Cerebellar nuclear complex (tissue), 1 donor: ENCODE data around the gene PAQR7.
"Not testable (repeated sequence)": the region's sequence is repeated elsewhere in the genome, so short reads cannot be mapped to it uniquely, and the experiment has no call there.

ENCODE experiments used
- DNase-seq, 2 experiments: peaks; one replicate each; lab custom pipeline; 2025; lab: John Stamatoyannopoulos, UW

PAQR7 gene

DNA sequence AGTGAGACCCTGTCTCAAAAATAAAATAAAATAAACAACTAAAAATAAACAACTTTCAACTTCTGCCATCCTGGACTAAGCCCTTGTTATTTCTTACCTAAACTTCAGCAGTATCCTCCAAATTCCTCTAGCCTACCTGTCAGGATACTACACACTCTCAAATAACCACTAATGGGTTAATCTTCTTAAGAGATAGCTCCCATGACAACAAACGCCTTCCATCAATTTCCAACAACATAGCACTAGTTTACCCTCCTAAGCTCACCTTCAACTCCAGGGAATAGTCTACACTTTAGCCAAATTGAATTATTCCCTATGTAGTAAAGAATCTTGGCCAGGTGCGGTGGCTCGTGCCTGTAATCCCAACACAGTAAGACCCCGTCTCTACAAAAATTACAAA lies 27.6 kb downstream of the PAQR7 start:
- DNase-seq, result no peak

DNA sequence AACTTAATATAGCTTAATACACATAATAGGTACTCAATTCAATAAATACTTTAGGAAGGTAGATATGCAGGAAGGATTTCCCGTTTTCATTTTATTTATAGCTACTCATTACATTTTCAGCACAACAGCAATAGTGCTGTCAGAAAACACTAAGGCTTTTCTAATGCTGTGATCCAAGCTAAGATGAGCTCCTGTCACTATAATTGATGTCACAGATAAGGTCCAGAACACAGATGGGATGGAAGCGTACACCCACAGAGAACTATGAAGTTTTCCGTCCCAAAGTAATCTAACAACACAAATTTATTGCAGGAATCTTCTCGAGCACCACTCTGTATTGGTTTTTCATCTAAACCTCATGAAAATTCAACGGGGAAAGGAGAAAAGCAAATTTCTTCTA lies 29.8 kb downstream of the PAQR7 start:
- DNase-seq, result no peak

DNA sequence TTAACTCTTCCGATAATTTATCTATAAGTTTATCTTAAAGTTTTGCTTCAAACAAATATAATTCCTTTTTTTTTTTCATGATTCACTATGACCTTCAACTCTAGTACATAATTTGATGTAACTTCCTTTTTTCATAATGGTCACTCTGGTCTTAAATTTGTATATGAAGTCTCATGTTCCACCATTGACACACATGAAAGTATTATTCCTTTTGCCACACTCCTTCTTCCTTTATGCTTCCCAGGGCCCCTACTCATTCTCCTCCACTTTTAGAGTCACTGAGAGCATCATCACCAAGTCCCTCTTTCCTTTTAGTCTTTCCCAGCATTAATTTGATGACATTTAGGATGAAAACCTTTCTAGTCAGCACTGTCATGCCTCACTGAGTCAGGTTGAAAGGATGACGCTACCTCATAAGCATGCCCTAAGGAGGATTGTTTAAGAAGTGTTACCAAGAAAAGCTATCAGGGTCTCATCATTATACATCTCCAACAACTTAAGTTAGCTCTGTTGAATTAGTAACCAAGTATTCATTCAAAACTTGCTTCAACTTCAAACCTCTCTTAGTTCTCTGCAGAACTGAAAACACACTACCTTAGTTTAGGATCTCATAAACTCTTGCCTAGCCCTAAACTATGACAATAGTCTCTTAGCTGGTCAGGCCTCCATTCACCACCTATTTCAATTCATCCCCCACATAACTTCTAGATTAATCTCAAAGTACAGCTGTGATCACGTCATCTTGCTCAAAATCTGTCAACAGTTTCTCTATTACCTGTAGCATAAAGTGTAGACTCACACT lies 30.8 kb downstream of the PAQR7 start:
- DNase-seq, result no peak

DNA sequence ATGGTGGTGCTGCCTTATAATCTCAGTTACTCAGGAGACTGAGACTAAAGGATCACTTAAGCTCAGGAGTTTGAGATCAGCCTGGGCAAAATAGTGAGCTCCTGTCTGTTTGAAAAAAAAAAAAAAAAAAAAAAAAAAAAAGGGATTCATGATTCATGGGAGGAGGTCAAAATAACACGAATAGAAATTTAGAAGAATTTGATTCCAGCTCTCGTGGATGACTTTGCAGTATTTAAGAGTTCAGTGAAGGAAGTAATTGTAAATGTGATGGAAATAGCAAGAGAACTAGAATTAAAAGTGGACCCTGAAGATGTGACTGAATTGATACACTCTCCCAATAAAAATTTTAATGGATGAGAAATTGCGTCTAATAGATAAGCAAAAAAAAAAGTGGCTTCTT lies 32.0 kb downstream of the PAQR7 start:
- no peak for DNase-seq

DNA sequence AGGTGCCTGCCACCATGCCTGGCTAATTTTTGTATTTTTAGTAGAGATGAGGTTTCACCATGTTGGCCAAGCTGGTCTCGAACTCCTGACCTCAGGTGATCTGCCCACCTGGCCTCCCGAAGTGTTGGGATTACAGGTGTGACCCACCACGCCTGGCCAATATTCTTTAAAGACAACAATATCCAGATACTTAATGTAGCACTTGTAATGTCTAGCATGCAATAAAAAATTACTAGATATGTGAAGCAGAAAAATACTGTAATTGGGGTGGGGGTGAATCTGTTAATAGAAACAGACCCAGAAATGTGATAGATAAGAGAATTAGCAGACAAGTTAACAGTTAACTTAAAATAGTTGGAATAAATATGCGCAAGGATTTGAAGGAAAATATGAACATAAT lies 35.7 kb downstream of the PAQR7 start:
- not testable (repeated sequence) for DNase-seq

DNA sequence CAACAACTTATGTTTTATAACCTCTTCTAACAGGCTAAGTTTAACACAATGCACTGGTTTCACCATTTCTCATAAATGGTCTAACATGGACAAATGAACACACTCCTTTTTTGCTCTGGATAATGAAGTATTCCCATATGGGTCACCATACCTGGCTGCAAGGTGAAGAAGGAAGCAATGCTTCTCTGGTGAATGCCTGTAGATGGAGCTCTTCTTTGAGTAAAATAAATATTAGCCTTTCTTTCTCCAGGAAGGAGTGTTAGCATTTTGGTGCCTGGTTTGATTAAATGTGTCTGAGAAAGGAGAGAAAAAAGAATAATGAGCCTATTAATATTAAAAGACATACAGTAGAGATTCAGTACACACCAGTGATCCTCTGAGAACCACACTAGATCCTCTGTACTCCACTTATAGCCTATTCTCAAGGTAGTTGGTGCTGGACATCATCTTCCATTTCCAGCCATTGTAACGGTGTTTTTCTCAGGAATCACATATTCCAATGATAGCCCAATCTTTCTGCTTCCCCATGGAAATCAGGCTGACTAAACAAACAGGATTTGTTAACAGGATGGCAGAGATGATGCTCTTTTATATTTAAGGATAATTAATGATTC lies 38.1 kb downstream of the PAQR7 start:
- DNase-seq, result no peak

DNA sequence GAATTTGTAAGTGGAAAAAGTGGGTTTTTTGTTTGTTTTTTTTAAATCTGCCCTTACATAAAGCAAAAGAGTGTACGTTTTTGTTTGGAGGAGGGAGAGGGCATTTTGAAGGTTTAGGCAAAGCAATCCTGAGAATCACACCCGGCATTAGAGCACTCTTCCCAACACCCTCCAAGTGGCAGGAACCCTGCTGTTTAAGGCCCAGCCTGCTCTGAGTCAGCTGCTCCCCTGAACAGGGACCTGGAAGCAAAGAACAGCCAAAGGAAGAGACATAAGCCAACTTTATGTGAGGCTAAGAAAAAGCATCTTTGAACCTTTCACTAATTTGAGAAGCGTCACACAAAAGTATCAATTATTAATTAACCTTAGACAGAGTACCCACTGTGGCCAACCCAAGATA lies 38.8 kb downstream of the PAQR7 start:
- no peak for DNase-seq

DNA sequence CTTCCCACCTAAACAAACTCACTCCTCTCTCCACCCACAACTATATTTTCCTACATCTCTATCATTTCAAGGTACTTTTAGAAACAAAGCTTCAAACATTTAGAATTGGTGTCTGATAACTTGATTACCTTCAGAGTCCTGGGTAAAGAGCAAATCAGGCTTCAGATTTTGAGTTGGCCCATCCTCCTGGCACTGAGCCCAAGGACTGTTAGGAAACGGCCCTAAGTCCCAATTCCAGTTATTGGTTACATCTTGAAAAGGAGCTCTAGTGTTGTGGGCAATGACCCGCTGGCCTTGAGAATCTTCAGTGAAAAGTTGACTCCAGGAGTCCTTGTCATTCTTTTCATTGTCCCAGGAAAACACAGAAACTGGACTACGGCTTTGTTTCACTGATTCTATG lies 40.6 kb downstream of the PAQR7 start:
- no peak for DNase-seq

DNA sequence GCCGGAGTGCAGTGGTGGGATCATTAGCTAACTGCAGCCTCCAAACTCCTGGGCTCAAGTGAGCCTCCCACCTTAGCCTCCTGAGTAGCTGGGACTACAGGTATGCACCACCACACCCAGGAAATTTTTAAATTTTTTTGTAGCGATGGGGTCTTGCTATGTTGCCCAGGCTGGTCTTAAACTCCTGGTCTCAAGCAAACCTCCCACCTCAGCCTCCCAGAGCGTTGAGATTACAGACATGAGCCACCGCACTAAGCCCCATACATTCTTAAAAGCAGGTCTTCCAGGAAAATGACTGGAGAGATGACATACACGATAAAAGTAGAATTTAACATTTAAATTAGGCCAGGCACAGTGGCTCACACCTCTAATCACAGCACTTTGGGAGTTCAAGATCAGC lies 42.4 kb downstream of the PAQR7 start:
- no peak for DNase-seq

DNA sequence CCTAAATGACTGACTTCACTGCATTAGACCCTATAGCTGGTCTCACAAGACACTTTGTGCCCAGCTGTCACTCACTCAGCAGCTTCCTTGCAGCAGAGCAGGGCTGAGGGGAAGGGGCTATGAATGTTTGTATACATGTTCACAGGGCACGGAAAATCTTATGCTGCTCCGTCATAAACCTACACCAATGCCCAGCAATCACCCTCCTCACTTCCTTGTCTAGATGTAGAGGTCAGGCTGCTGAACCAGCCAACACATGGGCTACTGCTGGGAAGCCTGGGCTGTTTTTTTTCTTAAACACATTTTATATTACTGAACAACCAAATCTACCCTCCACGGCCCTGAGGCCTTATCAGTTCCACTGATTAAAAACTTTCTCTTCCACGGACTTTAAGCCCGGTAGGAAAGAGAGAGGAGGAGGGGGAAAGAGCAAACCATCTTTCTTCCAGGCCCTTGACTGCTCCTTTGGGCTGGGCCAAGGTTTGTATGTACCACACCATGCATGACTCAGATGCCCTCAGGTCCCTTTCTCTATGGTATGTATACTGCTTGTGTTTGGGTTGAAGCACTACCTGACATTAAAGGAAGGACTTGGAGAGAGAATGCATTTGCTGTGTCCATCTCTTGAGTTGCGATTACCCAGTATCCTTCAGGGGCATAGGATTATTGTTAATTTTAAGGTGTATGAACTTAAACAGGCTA lies 43.0 kb downstream of the PAQR7 start:
- no peak for DNase-seq

DNA sequence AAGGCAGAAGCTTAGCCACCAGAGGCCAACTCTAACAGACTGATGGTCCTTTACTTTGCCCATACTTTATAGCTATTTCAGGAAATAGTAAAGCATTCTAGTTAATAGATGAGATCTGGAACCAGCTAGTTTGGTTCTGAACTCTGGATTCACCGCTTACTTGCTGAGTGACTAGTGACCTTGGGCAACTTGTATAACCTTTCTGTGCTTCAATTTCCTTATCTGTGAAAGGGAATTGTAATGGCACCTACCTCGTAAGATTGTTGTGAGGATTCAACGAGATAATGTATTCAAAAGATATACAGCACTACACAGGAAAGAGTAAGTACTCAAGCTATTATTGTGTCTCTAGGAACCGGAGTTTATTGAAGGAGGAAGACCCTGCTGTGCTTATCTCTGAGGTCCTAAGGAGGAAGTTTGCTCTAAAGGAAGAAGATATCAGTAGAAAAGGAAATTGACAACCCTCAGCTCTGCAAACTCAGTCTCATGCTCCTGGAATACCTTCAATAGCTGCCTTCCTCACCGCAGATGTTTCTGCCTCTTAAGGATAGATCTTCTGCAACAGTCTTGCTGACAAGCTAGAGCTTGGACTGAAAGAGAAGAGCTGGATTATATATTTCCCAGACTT lies 43.8 kb downstream of the PAQR7 start:
- no peak for DNase-seq

DNA sequence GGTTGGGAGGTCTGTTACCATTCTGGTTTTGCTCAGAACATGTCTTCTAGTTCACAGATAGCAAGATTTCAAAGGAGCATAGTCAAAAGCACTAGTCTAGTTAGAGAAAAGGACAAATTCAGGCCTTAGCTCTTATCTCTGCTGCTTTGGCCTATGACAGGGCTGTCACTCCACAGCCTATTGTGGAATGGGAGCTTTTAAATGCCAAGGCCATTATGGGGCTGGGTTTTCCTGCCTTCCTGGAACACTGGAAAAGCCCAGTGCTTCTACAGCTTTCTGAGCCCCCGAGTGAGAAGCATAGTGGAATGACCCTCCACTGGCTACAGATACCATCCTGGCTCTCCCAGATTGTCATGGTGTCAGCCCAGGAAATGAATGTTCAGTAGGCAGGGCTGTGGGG lies 46.5 kb downstream of the PAQR7 start:
- no peak for DNase-seq

DNA sequence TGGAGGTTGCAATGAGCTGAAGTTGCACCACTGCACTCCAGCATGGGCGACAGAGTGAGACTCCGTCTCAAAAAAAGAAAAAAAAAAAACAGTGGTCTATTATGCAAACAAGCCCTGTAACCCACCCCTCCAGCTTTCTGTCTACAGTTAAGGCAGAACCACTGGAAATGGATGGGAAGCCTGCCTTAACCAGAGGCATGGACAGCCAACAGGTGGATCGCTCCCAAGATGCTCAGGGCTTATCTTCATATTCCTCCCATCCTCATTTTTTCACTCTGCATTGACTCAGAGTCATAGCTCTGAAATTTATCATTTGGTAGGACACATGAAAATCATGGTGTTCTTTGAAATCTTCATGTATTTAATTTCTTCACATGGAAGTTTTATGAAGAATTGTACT lies 47.0 kb downstream of the PAQR7 start:
- no peak for DNase-seq

DNA sequence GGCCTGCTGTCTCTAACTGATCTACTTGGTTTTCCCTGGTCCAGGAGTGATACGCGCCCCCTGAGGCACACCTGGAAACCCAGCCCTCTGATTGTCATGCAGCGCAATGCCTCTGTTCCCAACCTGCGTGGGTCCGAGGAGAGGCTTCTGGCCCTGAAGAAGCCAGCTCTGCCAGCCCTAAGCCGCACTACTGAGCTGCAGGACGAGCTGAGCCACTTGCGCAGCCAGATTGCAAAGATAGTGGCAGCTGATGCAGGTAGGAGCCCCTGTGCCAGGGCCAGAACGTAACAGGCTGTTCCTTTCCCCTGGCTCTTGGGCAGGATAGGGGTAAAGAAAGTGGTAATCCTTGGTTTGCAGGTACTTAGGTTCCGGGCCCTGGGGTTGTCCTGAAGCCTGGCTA lies 48.9 kb downstream of the PAQR7 start:
- no peak for DNase-seq

DNA sequence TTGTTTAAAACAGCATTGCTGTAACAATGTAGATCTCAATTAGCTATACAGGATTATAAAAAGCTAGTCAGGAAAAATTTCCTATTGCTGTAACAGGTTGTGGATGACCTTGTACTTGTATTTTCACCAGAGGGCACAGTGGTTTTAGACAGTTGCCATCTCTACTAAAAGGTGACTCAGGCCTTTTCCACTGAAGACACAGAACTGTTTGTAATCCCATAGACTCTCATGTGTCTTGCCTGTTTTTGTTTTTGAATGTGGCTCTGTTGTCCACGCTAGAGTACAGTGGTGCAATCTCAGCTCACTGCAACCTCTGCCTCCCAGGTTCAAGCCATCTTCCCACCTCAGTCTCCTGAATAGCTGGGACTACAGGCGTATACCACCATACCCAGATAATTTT lies 49.9 kb downstream of the PAQR7 start:
- DNase-seq, result no peak

DNA sequence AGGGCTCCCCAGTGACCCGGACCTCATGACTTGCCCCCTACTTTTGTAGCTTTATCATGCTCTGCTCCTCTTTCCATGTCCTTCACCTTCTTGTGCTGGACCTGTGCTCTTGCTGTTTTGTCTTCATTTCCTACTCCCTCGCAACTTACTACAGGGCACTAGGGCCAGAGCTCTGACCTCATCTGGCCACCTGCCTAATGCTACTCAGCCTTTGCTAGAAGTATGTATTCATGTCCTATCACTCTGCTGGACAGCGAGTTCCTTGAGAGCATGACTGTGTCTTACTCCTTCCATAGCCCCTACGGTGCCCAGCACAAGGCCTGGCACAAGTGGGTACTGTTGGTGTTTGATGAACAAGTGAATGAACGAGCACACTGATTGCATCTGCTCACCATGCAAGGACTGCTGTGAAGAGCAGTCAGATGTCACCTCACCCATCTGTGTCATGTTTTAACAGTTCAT lies 53.8 kb downstream of the PAQR7 start:
- DNase-seq, result no peak

DNA sequence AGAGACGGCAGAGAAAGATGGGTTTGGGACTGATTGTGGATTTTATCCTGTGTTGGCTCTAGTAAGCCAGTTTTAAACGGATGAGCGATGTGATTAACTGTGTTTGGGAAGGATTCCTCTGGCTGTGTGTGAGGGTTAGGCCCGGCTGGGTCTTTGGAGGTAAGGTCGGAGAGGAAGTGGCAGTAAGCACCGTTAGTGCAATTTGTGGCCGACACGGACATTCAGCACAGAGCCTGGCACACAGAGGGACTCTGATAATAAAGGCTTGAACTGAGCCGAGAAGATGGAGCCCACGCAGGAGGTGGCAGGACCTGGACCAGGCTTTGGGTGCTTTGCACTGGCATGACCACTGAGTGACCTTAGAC lies 54.4 kb downstream of the PAQR7 start:
- no peak for DNase-seq

DNA sequence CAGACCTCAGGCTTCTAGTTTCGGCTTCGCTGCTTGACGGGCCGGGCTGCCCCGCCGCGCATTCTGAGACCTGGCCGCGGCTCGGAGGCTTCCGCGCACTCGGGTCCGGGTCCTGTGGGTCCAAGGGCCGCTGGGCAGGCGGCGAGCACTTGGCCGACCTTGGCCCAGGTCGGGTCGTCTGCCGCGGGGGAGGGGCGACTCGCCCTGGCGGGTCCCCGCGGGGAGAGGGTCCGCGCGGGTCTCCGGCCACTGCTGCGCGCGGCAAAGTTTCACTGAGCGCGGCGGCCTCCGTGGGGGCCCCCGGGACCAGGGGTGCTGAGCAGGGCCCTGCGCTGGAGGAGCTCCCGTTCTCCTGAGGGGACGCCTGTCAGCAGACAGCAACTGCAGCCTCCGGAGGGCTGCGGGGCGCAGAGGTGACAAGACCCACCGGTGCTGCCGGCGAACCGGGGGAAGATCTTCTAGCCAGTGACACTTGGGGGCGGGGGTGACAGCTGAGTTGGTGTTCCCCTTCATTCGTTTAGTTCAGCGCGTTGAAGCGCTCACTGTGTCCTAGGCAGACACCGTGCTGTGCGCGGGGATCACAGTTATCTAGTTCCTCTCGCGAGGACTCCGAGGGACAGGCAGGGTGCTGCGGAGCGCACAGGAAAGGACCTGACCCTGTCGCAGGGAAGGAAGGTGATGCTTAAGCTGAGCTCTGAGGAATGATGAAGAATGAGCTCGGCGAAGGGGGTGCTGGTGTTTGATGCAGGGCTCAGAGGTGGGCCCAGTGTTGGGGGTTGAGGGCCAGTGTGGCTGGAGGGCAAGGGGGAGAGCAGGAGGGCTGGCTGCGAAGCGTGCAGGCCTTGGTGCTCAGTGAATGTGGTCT lies 55.0 kb downstream of the PAQR7 start:
- DNase-seq, result no peak

DNA sequence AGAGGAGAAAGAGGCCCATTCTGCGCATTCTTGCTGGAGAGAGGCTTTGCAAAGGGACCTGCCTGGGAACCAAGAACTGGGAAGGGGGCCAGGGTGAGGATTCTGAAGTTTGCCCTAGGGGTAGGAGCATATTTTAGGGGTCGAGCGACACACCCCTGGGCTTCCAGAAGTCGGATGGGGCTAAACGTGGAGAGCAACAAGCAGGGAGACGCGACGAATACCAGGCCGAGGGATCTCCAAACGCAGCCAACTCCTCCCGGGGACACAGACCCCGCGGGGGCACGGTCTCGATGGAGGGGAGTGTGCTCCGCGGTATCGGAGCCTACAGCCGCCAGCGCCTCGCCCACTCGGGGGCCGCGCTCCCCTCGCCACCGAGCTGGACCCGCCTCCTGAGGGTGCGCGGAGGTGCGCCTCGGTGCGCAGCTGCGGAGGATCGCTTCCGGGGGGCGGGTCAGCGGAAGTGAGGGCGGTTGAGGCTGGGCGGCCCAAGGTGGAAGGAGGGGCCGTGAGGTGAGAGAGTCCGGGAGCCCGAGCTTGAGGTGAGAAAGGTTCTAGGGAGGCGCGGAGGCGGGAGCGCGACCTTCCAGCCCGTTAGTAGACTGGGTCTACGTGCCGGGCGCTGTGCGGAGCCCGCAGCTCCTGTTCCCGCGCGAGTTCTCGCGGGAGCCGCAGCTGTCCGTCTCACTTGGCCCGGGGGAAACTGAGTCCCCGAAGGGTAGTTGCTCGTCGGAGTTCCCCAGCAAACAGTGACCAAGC lies 55.8 kb downstream of the PAQR7 start, which contains the start of gene MTFR1L:
Gene MTFR1L (plus strand): TSS at position 464 of the 756 bp plus-strand sequence. CDS start 3,151 bp downstream, outside the sequence.
- DNase-seq, result peak in 1 of 2 experiments; percentile 72

DNA sequence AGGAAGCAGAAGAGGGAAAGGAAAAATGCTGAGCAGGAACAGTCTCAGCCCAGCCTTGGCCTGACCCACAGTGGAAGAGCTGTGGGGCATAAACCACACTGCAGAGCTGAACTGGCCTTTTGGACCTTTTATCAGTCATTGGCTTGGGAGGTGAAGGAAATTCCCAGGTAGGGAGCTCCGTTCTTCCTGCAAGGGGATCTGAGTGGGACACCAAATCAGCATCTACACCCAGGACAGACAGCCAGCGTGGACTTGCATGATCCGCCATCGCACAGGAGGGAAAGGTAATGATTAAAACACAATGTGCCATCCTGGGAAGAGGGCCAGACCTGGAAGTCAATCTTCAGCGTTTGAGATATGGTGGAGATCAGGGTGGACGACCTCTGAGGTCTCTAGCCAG lies 56.9 kb downstream of the PAQR7 start:
- DNase-seq, result no peak
